OCI-LY7 (cell line): ENCODE measurements around the gene TMEM181. TPM values are rescaled to one million over a fixed set of nuclear protein-coding genes. Genes with fewer than 3 reads are reported as not detected.

ENCODE experiments used
- BruUV-seq: library from RNA; stranded (reverse); fragments of 400-500 nt; replicated peaks from 2 replicates; lab custom pipeline; 2021; lab: Mats Ljungman, UMichigan
- CTCF ChIA-PET: fragments of 300-600 bp; sonication (Branson Sonifier 250); formaldehyde crosslinking; loops from one replicate; lab custom pipeline; 2022; ENCODE audit warnings: antibody characterized with exemption; ENCODE audit not compliant: unreplicated experiment; lab: Charles Lee
- POLR2A ChIA-PET: fragments of 300-600 bp; sonication (Branson Sonifier 250); formaldehyde crosslinking; loops from one replicate; lab custom pipeline; 2022; ENCODE audit warnings: antibody characterized with exemption; lab: Charles Lee
- DNase-seq: peaks from one replicate; pipeline ENCODE4 v3.0.0-alpha.2; 2015; ENCODE audit warnings: low spot score
- H2AFZ ChIP-seq: fragments of 200-600 bp; sonication (generic), shearing (Covaris generic); 2 replicates; pipeline ENCODE4 v1.6.1; 2014; ENCODE audit warnings: mild to moderate bottlenecking, antibody characterized with exemption, low read length, moderate library complexity
- H3K27ac ChIP-seq: fragments of 200-600 bp; sonication (generic); 2 replicates; pipeline ENCODE4 v1.5.1; 2014; ENCODE audit warnings: mixed run types, low read depth, mild to moderate bottlenecking, moderate library complexity, low read length, inconsistent platforms; ENCODE audit not compliant: poor library complexity, severe bottlenecking
- H3K36me3 ChIP-seq: fragments of 200-600 bp; sonication (generic); 2 replicates; pipeline ENCODE4 v1.6.1; 2014; ENCODE audit warnings: mild to moderate bottlenecking, antibody characterized with exemption, low read length, moderate library complexity, mixed read lengths; ENCODE audit not compliant: insufficient read depth
- H3K4me1 ChIP-seq: fragments of 200-600 bp; sonication (generic); 2 replicates; pipeline ENCODE4 v1.5.1; 2014; ENCODE audit warnings: mild to moderate bottlenecking, low read length; ENCODE audit not compliant: insufficient read depth, poor library complexity, severe bottlenecking
- H3K4me2 ChIP-seq: fragments of 200-600 bp; sonication (generic); 2 replicates; pipeline ENCODE4 v1.6.1; 2014; ENCODE audit warnings: mild to moderate bottlenecking, low read length
- H3K4me3 ChIP-seq: fragments of 200-600 bp; sonication (generic); 2 replicates; pipeline ENCODE4 v1.5.1; 2014; ENCODE audit warnings: mild to moderate bottlenecking, low read depth, low read length; ENCODE audit not compliant: poor library complexity, severe bottlenecking
- H3K79me2 ChIP-seq: fragments of 200-600 bp; sonication (generic); 2 replicates; pipeline ENCODE4 v1.6.1; 2016; ENCODE audit warnings: low read depth, mild to moderate bottlenecking, low read length, moderate library complexity, mixed read lengths; ENCODE audit not compliant: insufficient read depth
- H3K9me2 ChIP-seq: fragments of 200-600 bp; sonication (generic); 2 replicates; pipeline ENCODE4 v1.6.1; 2016; ENCODE audit warnings: mild to moderate bottlenecking, low read length, mixed read lengths; ENCODE audit not compliant: insufficient read depth
- H3K9me3 ChIP-seq: fragments of 200-600 bp; sonication (generic); 2 replicates; pipeline ENCODE4 v1.6.1; 2014; ENCODE audit warnings: mild to moderate bottlenecking, mixed run types, low read length, mixed read lengths
- H4K20me1 ChIP-seq: fragments of 200-600 bp; sonication (generic); 2 replicates; pipeline ENCODE4 v1.6.1; 2014; ENCODE audit warnings: mild to moderate bottlenecking, antibody characterized with exemption, low read length, moderate library complexity, mixed read lengths; ENCODE audit not compliant: insufficient read depth
- EZH2phosphoT487 ChIP-seq: fragments of 200-600 bp; sonication (generic); IDR thresholded peaks from 2 replicates; pipeline ENCODE4 v1.6.1; 2018; ENCODE audit warnings: low read depth, borderline replicate concordance, mild to moderate bottlenecking, mixed run types, antibody characterized with exemption, low read length, moderate library complexity, mixed read lengths
- intact Hi-C: fragments of 100-400 bp; cut with micrococcal nuclease; formaldehyde crosslinking; loops from one replicate; pipeline ENCODE4 v1.10.0; 2022; ENCODE audit not compliant: unreplicated experiment
- total RNA-seq, 2 experiments: library from RNA; depleted of rRNA in 1 of 2; stranded (reverse); fragments of >200 nt in 1 of 2; shearing (Covaris generic) in 1 of 2; gene quantifications; 2 replicates each; pipeline ENCODE4 v1.2.3, GENCODE V29; 2014 to 2022
- TF ChIP-seq, protein P1 (sequence below): fragments of 200-600 bp; sonication (generic); conservative IDR thresholded peaks from 2 replicates; pipeline ENCODE4 v1.5.1; 2014; ENCODE audit warnings: mild to moderate bottlenecking, antibody characterized with exemption, low read length, moderate library complexity, mixed read lengths

TMEM181 gene
- total RNA-seq, 2 experiments from 2014 or later, result 8.0 to 12.5 TPM

DNA sequence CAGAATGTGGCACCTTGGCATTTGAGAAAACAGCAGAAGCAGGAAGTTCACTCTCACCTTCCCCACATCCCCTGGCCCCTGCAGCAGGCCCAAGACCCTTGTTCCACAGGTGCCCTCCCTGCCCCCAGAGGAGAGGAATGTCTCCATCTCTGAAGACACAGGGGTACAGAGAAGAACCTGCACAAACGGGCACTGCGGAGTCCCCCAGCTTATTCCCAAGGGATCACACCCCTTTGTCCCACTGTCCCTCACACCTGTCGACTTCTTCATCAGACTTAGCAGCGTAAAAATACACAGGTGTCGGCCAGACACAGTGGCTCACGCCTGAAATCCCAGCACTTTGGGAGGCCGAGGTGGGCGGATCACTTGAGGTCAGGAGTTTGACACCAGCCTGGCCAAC, 42.9 kb upstream of the TMEM181 start:
- no peak overlapping the region for H2AFZ ChIP-seq
- H3K79me2 ChIP-seq, result no peaks in the 10 kb centered on the region
- H3K9me2 ChIP-seq, result no peaks in the 10 kb centered on the region
- H3K9me3 ChIP-seq, result no peaks in the 10 kb centered on the region
- H3K27ac ChIP-seq, result no peak overlapping the region
- H3K4me1 ChIP-seq, result peaks cover 10% of the 10 kb centered on the region
- intact Hi-C loops, result no loop called here
- no peak overlapping the region for H3K4me2 ChIP-seq
- H3K36me3 ChIP-seq, result no peaks in the 10 kb centered on the region
- DNase-seq, result no peak
- H4K20me1 ChIP-seq, result no peaks in the 10 kb centered on the region
- H3K4me3 ChIP-seq, result no peak overlapping the region
- CTCF ChIA-PET, result no interaction called here
- no peak for TF ChIP-seq EZH2phosphoT487
- TF ChIP-seq, protein P1, sequence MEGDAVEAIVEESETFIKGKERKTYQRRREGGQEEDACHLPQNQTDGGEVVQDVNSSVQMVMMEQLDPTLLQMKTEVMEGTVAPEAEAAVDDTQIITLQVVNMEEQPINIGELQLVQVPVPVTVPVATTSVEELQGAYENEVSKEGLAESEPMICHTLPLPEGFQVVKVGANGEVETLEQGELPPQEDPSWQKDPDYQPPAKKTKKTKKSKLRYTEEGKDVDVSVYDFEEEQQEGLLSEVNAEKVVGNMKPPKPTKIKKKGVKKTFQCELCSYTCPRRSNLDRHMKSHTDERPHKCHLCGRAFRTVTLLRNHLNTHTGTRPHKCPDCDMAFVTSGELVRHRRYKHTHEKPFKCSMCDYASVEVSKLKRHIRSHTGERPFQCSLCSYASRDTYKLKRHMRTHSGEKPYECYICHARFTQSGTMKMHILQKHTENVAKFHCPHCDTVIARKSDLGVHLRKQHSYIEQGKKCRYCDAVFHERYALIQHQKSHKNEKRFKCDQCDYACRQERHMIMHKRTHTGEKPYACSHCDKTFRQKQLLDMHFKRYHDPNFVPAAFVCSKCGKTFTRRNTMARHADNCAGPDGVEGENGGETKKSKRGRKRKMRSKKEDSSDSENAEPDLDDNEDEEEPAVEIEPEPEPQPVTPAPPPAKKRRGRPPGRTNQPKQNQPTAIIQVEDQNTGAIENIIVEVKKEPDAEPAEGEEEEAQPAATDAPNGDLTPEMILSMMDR, result no peak
- BruUV-seq, result no TSS peak
- POLR2A ChIA-PET, result no interaction called here

DNA sequence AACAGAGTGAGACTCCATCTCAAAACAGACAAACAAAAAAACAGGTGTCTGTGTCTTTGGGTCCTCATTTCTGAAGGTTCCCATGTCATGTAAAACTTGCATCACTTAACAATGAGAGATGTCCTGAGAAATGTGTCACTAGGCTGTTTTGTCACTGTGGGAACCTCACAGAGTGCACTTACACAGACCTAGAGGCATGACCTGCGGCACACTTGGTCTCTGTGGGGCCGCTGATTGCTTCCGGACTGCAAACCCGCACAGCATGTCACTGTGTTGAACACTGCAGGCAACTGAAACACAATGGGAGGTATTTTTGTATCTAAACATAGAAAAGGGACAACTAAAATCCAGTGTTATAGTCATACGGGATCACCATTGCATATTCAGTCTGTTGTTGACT, 42.3 kb upstream of the TMEM181 start:
- BruUV-seq, result no TSS peak
- TF ChIP-seq EZH2phosphoT487, result no peak
- TF ChIP-seq, protein P1, result no peak
- Histone ChIP-seq H3K4me2 (peak overlapping the region; percentile 71), H3K79me2 (no peaks in the 10 kb centered on the region), H3K4me3 (peak overlapping the region; percentile 57), H3K9me3 (no peaks in the 10 kb centered on the region), H3K36me3 (no peaks in the 10 kb centered on the region), H3K27ac (no peak overlapping the region), H2AFZ (peak overlapping the region; percentile 87), H4K20me1 (no peaks in the 10 kb centered on the region), H3K4me1 (peaks cover 10% of the 10 kb centered on the region), H3K9me2 (no peaks in the 10 kb centered on the region)
- CTCF ChIA-PET, result no interaction called here
- POLR2A ChIA-PET, result no interaction called here
- intact Hi-C loops, result no loop called here
- peak; percentile 32 for DNase-seq
